ENCODE measurements around the gene USP15. TPM values are rescaled to one million over a fixed set of nuclear protein-coding genes. Genes with fewer than 3 reads are reported as not detected.

The USP15 gene
- total and polyA plus RNA-seq, 2 of the 8 experiments (the other 6 are each of a cell fraction or from before 2014, with no cell fraction given): 12.7 to 38.6 TPM

- Histone ChIP-seq H3K14ac (ENCODE audit: insufficient read length) (no peak overlapping the region), H2BK12ac (ENCODE audit: low read depth, low read length) (no peak overlapping the region), H3K23ac (ENCODE audit: insufficient read length) (no peak overlapping the region), H3K4me3 (ENCODE audit: extremely low read depth in 1 of 4, insufficient read depth in 2 of 4, low read depth in 3 of 4, low read length in 4 of 4) (no peak overlapping the region), H3K79me1 (ENCODE audit: low read depth, low read length) (no peaks in the 10 kb centered on the region), H2BK15ac (ENCODE audit: low read length) (no peak overlapping the region), H3K4me1 (replicated peaks in 1 of 4; ENCODE audit: control insufficient read depth in 3 of 4, insufficient read depth in 4 of 4, low read length in 3 of 4) (no peaks in the 10 kb centered on the region), H2BK20ac (ENCODE audit: low read length) (no peak overlapping the region), H3K79me2 (ENCODE audit: control insufficient read depth in 1 of 2, insufficient read depth in 2 of 2, low read length in 2 of 2) (no peaks in the 10 kb centered on the region), H3K4ac (replicated peaks; ENCODE audit: insufficient read length, low read depth, low read length) (no peak overlapping the region), H2AK5ac (ENCODE audit: low read depth, low read length) (no peak overlapping the region), H3K9me3 (ENCODE audit: insufficient read depth in 2 of 2, low read depth in 1 of 2, low read length in 1 of 2) (no peaks in the 10 kb centered on the region), H4K20me1 (replicated peaks in 1 of 2; ENCODE audit: control insufficient read depth in 1 of 2, insufficient read depth in 2 of 2, low read length in 2 of 2) (no peaks in the 10 kb centered on the region), H4K8ac (ENCODE audit: extremely low read depth, insufficient read depth, low read length) (no peak overlapping the region), H2AFZ (ENCODE audit: low read length) (no peak overlapping the region), H3K27ac (ENCODE audit: low read depth, low read length) (no peak overlapping the region), H3K56ac (replicated peaks; ENCODE audit: insufficient read length, low read depth, low read length) (no peak overlapping the region), H4K5ac (ENCODE audit: insufficient read length, low read depth, low read length) (no peak overlapping the region), H3K36me3 (ENCODE audit: control insufficient read depth in 2 of 4, insufficient read depth in 4 of 4, low read length in 3 of 4) (no peaks in the 10 kb centered on the region; a peak in 1 of 8 replicates), H3K27me3 (replicated peaks in 1 of 4; ENCODE audit: control insufficient read depth in 3 of 4, extremely low read depth in 1 of 4, insufficient read depth in 3 of 4, low read length in 3 of 4) (no peaks in the 10 kb centered on the region), H4K91ac (replicated peaks; ENCODE audit: insufficient read length, low read length) (no peak overlapping the region), H2BK5ac (ENCODE audit: low read depth, low read length) (no peak overlapping the region), H3K4me2 (ENCODE audit: insufficient read depth in 1 of 2, low read depth in 2 of 2, low read length in 2 of 2) (no peak overlapping the region), H3K18ac (ENCODE audit: extremely low read depth, low read length) (no peak overlapping the region), H2BK120ac (replicated peaks; ENCODE audit: low read depth, low read length) (no peak overlapping the region), H3K9ac (replicated peaks in 1 of 4; ENCODE audit: extremely low read depth in 1 of 4, low read depth in 3 of 4, low read length in 3 of 4) (no peak overlapping the region), H3K23me2 (ENCODE audit: low read depth, low read length) (no peaks in the 10 kb centered on the region)
- FAIRE-seq (no peak), DNase-seq (ENCODE audit: low read depth in 1 of 2, low spot score in 2 of 2) (no peak)
- ChIA-PET POLR2A (ENCODE audit: partially characterized antibody) (no interaction called here), CTCF (ENCODE audit: partially characterized antibody) (no interaction called here)
- 91% methylated on average over 5 of the region's 5 CpGs; no CpG with 5 or more reads in 1 of the 2 experiments for WGBS, 2 experiments (ENCODE audit: extremely low coverage in 1 of 2, insufficient coverage in 1 of 2, insufficient read length in 1 of 2, insufficient replicate concordance in 2 of 2, low coverage in 1 of 2, low lambda C conversion rate in 2 of 2, missing lambda C conversion rate in 1 of 2)
- TF ChIP-seq EZH2 (IDR thresholded peaks at IDR 0.05; ENCODE audit: low read depth, low read length, severe bottlenecking): no peak
- TF ChIP-seq MAX (IDR thresholded peaks at IDR 0.05): no peak
- no peak for TF ChIP-seq ATF2 (IDR thresholded peaks at IDR 0.05; ENCODE audit: low read length)
- no peak for TF ChIP-seq EGR1 (IDR thresholded peaks at IDR 0.05; ENCODE audit: borderline replicate concordance, low read depth, low read length)
- no peak for TF ChIP-seq CTBP2 (IDR thresholded peaks at IDR 0.05; ENCODE audit: borderline replicate concordance, insufficient read depth, insufficient read length, low read length)
- no peak for TF ChIP-seq E2F6 (IDR thresholded peaks at IDR 0.05)
- no peak for TF ChIP-seq HDAC6 (IDR thresholded peaks at IDR 0.05; ENCODE audit: low read depth, low read length)
- TF ChIP-seq KDM4A (IDR thresholded peaks at IDR 0.05; ENCODE audit: low read depth, low read length, severe bottlenecking): no peak
- TF ChIP-seq BACH1 (IDR thresholded peaks at IDR 0.05; ENCODE audit: low read length): no peak
- TF ChIP-seq JUND (IDR thresholded peaks at IDR 0.05; ENCODE audit: low read length): no peak
These were observed 87.9 kb downstream of the USP15 start for GRCh38 chr12:62347922-62348650.

Data from H1 (cell line).